Uterus (tissue), 2 donors: ENCODE results near the gene KPNA3.

Experiments
- CTCF ChIP-seq, 4 experiments: fragments of 200-600 bp in 2 of 4; fragments of 450-650 bp in 2 of 4; sonication (generic) in 2 of 4; IDR thresholded peaks; one replicate each; pipeline ENCODE4 v1.5.1; 2016 to 2019; ENCODE audit warnings: antibody characterized with exemption in 4 of 4, mild to moderate bottlenecking in 2 of 4, moderate library complexity in 1 of 4
- POLR2A ChIP-seq, 2 donors: fragments of 450-650 bp; IDR thresholded peaks; one replicate each; pipeline ENCODE4 v1.6.1; 2016; ENCODE audit warnings: antibody characterized with exemption in 2 of 2, mild to moderate bottlenecking in 1 of 2, moderate library complexity in 1 of 2

DNA sequence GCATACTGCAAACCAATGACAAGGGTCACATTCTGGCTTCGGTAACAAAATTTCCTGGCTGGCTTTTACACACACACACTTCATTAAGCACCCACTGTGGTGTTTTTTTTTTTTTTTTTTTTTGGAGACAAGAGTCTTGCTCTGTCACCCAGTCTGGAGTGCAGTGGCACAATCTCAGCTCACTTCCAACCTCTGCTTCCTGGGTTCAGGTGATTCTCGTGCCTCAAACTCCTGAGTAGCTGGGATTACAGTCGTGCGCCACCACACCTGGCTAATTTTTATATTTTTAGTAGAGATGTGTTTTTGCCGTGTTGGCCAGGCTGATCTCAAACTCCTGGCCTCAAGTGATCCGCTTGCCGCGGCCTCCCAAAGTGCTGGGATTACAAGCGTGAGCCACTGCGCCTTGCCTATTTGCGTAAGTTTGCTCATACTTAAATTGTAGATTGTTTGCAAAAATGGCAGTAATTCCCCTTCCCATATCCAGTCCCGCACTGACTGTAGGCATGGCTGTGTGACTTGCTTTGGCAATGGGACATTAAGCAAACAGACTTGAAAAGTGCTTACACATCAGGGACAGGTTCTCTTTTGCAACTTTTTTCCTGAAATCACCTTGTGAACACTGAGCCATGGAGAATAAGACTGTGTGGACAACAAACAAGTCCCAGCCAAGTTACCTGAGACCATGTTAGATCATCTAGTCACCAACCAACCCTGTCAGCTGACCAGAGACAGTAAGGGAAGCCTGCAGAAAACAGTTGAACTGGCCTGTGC lies 59.1 kb downstream of the KPNA3 start:
- TF ChIP-seq CTCF (IDR thresholded peaks at IDR 0.05) (no peak), POLR2A (IDR thresholded peaks at IDR 0.05) (no peak)
